Measurements from ENCODE around the gene TMEM39B.
"Not testable (repeated sequence)": the region's sequence is repeated elsewhere in the genome, so short reads cannot be mapped to it uniquely, and the experiment has no call there.

The TMEM39B gene

GRCh38 chr1:32071758-32072621 is 749 bp upstream of the TMEM39B start:
- DNase-seq = peak; percentile 20

DNA sequence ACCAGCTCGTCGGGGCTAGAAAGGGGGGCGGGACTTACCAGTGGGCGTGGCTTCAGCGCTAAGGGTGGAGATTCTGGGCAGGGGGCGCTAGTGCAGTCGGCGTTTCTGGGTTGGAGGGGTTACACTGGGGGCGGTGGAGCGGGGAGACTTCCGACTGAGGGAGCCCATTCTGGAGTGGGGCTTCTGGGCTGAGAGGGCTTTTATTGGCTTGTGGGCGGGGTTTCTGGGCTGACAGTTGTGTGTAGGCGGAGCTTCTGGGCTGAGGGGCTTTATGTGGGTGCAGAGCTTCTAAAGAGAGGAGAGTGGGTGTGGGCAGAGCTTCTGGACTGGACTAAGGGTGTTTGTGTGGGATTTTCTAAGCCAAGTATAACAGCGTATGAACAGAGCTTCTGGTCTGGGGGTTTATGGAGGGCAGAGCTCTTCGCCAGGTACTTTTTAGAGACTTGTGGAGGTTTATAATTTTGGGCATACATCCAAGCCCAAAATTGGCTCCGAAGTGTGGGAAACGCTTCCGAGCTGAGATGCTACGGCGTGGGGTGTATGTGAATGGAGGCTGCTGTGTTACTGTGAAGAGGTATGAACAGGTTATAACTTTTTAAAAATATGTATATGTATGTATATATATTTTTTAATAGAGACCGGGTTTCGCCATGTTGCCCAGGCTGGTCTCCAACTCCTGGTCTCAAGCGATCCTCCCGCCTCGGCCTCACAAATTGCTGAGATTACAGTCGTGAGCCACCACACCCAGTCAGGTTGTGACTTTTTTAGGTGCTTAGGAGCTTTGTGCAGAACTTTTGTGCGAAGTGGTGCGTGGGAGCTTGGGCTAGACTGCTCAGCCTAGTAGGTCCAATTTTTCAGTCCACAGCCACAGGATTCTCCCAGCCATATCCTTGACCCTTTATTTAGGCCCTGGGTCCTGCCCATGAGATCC is 825 bp downstream of the TMEM39B start:
- DNase-seq = no peak

DNA sequence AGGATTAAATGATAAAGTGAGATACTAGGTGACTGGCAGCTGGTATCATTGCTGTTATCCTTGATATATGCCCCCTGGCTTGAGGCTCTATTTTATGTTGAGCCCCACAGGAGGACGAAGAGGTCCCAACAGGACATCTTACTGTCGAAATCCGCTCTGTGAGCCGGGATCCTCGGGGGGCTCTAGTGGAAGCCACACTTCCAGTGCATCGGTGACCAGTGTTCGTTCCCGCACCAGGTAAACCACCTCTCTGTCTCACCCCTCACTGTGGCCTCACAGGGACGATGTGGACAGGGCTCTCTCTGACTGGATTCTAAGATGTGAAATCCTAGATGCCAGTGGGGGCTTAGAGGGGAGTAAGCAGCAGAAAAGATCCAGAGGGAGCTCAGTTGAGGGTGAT is 2.1 kb downstream of the TMEM39B start:
- no peak for DNase-seq

DNA sequence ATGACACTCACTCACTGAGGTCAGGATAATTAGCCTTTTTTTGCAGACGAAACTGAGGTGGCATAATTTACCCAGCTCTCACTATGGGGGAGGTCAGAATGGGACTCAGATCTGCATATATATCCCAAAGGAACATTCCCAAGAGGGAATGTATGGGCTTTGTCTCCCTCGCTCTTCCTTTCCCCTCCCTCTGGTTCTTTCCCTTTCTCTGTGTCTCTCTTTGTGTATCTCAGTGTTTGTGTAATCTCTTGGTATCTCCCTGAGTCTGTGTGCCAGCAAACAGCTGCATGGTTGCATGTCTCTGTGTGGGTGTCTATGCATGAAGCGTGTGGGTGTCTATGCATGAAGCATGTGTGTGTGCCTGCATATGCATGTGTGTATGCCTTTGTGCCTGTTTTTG is 4.7 kb downstream of the TMEM39B start:
- no peak for DNase-seq

- DNase-seq = no peak
Observed at GRCh38 chr1:32082022-32082421, 9.3 kb downstream of the TMEM39B start.

GRCh38 chr1:32086381-32086780 is 13.6 kb downstream of the TMEM39B start:
- not testable (repeated sequence) for DNase-seq

DNA sequence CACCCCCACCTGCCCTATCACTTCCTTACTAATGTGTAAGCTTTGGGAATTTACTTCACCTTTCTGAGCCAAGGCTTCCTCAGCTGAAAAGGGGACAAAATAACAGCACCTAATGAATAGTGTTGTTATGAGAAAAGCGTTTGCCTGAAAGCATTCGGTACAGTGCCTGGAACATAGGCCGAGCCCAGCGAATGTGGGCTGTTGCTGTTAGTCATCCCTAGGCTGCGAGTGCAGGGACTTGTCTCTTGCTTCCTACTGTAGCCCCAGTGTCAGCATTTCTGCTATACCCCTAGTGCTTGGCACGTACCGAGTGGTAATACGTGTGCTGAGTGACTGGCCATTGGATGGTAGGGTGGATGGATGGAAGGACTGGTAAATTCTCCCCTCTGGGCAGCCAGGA is 18.4 kb downstream of the TMEM39B start:
- DNase-seq = no peak

DNA sequence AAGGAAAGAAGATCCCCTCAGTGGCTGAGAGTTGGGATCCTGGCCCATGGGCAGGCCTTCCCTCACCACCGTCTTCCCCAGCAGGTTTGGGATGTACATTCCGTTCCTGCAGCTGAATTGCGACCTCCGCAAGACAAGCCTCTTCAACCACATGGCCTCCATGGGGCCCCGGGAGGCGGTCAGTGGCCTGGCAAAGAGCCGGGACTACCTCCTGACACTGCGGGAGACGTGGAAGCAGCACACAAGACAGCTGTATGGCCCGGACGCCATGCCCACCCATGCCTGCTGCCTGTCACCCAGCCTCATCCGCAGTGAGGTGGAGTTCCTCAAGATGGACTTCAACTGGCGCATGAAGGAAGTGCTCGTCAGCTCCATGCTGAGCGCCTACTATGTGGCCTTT is 18.9 kb downstream of the TMEM39B start:
- no peak for DNase-seq

GRCh38 chr1:32094746-32095521 is 22.2 kb downstream of the TMEM39B start:
- DNase-seq = no peak

DNA sequence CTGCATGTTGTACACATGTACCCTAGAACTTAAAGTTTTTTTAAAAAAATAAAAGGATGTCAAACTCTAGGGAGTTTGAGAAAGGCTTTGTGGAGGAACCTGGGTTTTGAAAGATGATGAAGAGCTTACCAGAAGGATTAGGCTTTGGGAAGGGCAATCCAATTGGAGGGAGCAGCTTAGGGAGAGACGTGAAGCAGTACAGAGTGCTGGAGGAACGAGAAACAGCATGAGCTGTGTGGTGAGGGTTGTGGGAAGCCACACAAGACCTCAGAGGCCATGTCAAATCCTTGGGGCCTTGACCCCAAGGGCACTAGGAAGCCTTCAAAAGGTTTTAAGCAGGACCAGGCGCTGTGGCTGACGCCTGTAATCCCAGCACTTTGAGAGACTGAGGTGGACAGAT is 26.7 kb downstream of the TMEM39B start:
- DNase-seq = no peak

DNA sequence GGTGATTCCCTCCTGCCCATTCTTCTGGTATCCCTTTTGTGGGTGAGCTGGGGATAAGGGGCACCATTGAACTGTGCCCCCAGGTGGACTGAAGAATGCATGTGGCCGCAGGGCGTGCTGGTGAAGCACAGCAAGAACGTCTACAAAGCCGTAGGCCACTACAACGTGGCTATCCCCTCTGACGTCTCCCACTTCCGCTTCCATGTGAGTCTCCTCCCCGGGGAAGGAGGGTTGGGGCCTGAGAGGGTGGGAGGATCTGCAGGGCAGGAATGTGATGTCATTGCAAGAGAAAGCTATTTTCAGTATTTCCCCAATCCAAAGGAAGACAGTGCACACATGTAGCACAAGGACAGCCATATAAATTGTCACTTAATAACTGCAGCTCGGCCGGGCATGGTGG is 27.6 kb downstream of the TMEM39B start:
- DNase-seq = no peak

- no peak for DNase-seq
Observed at GRCh38 chr1:32100807-32101708, 28.3 kb downstream of the TMEM39B start.

DNA sequence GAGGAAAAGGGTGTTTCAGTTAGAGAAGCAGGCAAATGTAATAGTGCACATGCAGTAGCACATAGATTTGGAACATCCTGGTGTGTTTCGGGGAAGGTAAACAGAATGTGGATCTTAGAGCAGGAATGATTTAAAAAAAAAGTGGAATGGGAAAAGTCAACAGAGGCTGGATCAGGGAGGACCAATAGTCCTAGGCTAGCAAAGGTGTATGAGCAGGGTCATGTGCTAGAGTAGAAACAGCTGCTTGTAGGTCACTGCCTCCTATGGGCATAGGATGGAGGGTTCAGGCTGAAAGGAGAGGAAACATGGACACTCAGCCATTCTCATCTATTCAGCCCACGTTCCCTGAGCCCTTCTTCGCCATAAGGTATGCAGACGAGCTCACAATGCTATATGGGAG is 31.4 kb downstream of the TMEM39B start:
- DNase-seq = no peak

DNA sequence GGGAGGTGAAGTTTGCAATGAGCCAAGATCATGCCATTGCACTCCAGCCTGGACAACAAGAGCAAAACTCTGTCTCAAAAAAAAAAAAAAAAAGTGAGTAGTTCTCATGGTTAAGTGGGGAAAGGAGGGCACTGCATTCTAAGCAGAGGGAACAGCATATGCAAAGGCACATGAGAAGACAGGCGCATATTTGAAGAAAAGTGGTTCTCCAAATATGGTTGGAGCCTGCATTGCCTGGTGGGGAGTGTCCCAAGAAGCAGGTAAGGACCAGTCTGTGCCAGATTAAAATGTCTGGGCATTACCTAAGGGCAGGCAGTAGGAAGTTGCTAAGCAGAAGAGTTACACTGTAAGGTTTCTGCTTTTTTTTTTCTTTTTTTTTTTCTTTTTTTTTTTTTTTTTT is 32.6 kb downstream of the TMEM39B start:
- DNase-seq = no peak

- no peak for DNase-seq
Observed at GRCh38 chr1:32106663-32107275, 34.0 kb downstream of the TMEM39B start.

DNA sequence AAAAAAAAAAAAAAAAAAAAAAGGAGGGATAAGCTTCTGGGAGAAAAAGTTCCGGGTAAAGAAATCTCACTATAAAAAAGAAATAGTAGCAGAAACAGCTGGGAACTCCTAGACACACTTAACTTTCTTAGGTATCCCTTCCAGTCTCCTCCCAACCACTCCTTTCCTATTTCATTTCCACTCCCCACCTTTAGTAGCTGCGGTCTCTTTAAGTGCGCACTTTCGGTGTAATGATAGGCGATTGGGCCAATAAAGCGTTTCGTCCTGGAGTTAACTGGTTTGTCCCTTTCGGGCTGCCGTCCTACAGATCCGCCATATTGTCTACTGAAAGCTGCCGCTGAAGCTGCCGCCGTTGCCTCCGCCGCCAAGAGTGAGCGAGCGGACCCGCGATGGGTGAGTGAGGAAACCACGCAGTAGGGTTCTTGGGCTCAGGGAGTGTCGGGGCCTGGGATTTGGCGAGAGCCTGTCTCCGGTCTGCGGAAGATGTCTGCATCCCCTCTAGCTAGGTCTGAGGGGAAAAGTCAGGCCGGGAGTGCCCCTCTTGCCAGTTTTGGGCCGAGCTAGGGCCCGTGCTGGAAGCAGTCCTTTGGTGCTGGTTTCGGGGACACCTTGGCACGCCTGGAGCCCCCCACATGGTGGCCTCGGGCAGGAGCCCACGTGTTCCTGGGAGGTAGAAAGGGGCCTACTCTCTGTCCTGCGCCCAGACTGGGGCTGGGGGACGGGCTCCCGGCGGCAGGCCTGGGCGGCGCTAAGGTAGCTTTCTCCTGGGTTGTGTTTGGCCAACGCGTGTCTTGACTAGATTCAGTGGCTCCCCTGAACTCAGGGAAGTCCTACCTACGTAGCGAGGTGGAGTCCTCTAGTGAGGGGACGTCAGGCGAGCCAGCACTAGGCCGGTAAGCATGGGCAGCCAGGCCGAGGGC is 35.3 kb downstream of the TMEM39B start, which contains the start of gene KPNA6:
KPNA6 (plus strand) TSS at position 315 of the 920 bp plus-strand sequence; CDS start at position 390, 75 bp downstream.
- peak; percentile 93 for DNase-seq

DNA sequence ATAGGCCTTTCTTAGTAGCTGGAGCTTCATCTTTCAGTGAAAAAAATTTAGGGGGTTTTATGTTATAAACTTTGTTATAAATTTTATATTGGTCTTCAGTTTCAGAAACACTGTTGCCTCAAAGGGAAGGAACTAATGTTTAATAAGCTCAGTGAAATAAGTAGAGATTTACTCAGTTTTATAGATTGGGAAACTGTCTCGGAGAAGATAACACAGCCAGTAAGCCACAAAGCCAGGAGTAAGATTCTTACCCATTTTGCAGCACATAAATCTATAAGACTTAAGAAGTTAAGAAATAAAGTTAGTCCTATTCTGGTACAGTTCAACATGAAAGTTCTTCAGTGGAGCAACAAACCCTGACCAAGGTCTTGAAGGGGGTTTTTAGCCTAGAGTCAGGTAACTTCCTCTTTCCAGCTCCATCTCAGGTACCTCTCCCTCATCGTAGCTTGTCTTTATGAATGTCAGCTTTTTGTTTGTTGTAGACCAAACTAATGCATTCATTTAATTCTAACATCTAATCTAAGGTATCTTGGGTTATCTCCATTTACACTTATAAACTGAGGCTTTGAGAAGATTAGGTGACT is 38.4 kb downstream of the TMEM39B start:
- no peak for DNase-seq

GRCh38 chr1:32111789-32112188 is 39.0 kb downstream of the TMEM39B start:
- no peak for DNase-seq

- DNase-seq = no peak
Observed at GRCh38 chr1:32112806-32113375, 40.2 kb downstream of the TMEM39B start.

Data from retina (tissue), 1 donor.